Right lobe of liver (tissue), 4 donors: Measurements from ENCODE around the gene CA5A.

Source experiments
- POLR2A ChIP-seq: fragments of 450-650 bp; IDR thresholded peaks from one replicate; pipeline ENCODE4 v1.6.1; 2017; ENCODE audit warnings: antibody characterized with exemption, mild to moderate bottlenecking
- TF ChIP-seq, protein P1 (sequence below), 4 donors: fragments of 200-600 bp in 3 of 4; fragments of 450-650 bp in 1 of 4; IDR thresholded peaks; one replicate each; pipeline versions ENCODE4 v1.5.1 to v1.8.0; 2016 to 2022; ENCODE audit warnings: antibody characterized with exemption in 4 of 4, mild to moderate bottlenecking in 2 of 4
- donor health status: DM: no; HTN: no; CAD: no.
- donor health status: DM: no; HTN: no; CAD: no.
- donor health status: DM: no; HTN: yes; CAD: no.

DNA sequence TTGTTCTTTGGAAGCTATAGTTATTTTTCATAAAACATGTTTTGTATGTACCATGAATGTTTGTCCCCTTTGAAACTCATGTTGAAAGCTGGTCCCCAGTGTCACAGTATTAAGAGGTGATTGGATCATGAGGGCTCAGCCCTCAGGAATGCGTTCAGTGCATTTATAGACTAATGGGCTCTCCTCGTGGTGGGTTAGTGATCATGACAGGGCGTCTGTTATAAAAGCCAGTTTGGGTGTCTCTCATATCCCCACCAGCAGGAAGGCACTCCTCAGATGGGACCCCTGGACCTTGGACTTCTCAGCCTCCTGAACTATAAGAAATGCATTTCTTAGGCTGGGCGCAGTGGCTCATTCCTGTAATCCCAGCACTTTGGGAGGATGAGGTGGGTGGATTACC, 25.3 kb upstream of the CA5A start:
- TF ChIP-seq, protein P1, sequence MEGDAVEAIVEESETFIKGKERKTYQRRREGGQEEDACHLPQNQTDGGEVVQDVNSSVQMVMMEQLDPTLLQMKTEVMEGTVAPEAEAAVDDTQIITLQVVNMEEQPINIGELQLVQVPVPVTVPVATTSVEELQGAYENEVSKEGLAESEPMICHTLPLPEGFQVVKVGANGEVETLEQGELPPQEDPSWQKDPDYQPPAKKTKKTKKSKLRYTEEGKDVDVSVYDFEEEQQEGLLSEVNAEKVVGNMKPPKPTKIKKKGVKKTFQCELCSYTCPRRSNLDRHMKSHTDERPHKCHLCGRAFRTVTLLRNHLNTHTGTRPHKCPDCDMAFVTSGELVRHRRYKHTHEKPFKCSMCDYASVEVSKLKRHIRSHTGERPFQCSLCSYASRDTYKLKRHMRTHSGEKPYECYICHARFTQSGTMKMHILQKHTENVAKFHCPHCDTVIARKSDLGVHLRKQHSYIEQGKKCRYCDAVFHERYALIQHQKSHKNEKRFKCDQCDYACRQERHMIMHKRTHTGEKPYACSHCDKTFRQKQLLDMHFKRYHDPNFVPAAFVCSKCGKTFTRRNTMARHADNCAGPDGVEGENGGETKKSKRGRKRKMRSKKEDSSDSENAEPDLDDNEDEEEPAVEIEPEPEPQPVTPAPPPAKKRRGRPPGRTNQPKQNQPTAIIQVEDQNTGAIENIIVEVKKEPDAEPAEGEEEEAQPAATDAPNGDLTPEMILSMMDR (IDR thresholded peaks at IDR 0.05), result no peak
- TF ChIP-seq POLR2A, result no peak
